A549 (cell line): ENCODE results near the gene FCGR3B. TPM values are rescaled to one million over a fixed set of nuclear protein-coding genes. Genes with fewer than 3 reads are reported as not detected.
"Not testable (repeated sequence)": the region's sequence is repeated elsewhere in the genome, so short reads cannot be mapped to it uniquely, and the experiment has no call there.

ENCODE experiments used
- ATAC-seq, 2 experiments: fragments of 200-7000 bp in 1 of 2; fragments of >200 bp in 1 of 2; cut with Nextera tagmentation in 1 of 2; cut with Tn5 transposase in 1 of 2; 3 replicates each; pipeline versions ENCODE4 v1.8.0 to v1.9.1; 2018 to 2020; ENCODE audit warnings: mild to moderate bottlenecking in 1 of 2, moderate library complexity in 1 of 2
- CTCF ChIA-PET: fragments of 300-600 bp; sonication (Branson Sonifier 250); formaldehyde crosslinking; extraction: SDS; loops from one replicate; lab custom pipeline; 2021; ENCODE audit warnings: antibody characterized with exemption, inconsistent platforms; lab: Yijun Ruan, JAX
- POLR2A ChIA-PET: fragments of 350-600 bp; formaldehyde crosslinking; extraction: SDS; loops from one replicate; lab custom pipeline; 2021; ENCODE audit warnings: antibody characterized with exemption, inconsistent platforms; lab: Yijun Ruan, JAX
- DNase-seq, 2 experiments: peaks; one replicate each; pipeline versions ENCODE4 v3.0.0 to v3.0.0-alpha.2; 2011 to 2016; ENCODE audit warnings: low read depth in 1 of 2, low spot score in 1 of 2
- FAIRE-seq: peaks from 2 replicates; lab custom pipeline; 2011; peaks lifted over from hg19 to GRCh38; lab: Jason Lieb, UNC
- H3K27ac ChIP-seq, 2 experiments: fragments of >200 bp; sonication (Bioruptor Twin); formaldehyde crosslinking; 3 replicates each; pipeline ENCODE4 v1.5.1; 2016 to 2017
- H3K4me1 ChIP-seq: fragments of >200 bp; sonication (Bioruptor Twin); formaldehyde crosslinking; 3 replicates; pipeline ENCODE4 v1.6.1; 2016
- H3K4me2 ChIP-seq: fragments of >200 bp; sonication (Bioruptor Twin); formaldehyde crosslinking; 3 replicates; pipeline ENCODE4 v1.6.1; 2016
- H3K4me3 ChIP-seq: fragments of >200 bp; sonication (Bioruptor Twin); formaldehyde crosslinking; 3 replicates; pipeline ENCODE4 v1.5.1; 2016
- H3K9me3 ChIP-seq: fragments of >200 bp; sonication (Bioruptor Twin); formaldehyde crosslinking; 3 replicates; pipeline ENCODE4 v1.6.1; 2016
- MAX ChIP-seq: IDR thresholded peaks from 2 replicates; pipeline ENCODE4 v1.6.1; 2012
- RAD21 ChIP-seq, 2 experiments: fragments of >200 bp in 1 of 2; sonication (Bioruptor Twin) in 1 of 2; formaldehyde crosslinking in 1 of 2; IDR thresholded peaks in 1 of 2; conservative IDR thresholded peaks in 1 of 2; 2 replicates in 1 of 2; 3 replicates in 1 of 2; pipeline ENCODE4 v1.6.1; 2012 to 2018; ENCODE audit warnings: inconsistent platforms in 1 of 2
- RNF2 ChIP-seq: fragments of 200-600 bp; sonication (generic); IDR thresholded peaks from 2 replicates; pipeline ENCODE4 v1.6.1; 2016; ENCODE audit warnings: low read depth, mild to moderate bottlenecking, antibody characterized with exemption, moderate library complexity, borderline replicate concordance
- SMC3 ChIP-seq: fragments of >200 bp; sonication (Bioruptor Twin); formaldehyde crosslinking; IDR thresholded peaks from 3 replicates; pipeline ENCODE4 v1.6.1; 2018; ENCODE audit warnings: inconsistent platforms
- SREBF2 ChIP-seq: fragments of 450-650 bp; IDR thresholded peaks from 2 replicates; pipeline ENCODE4 v1.6.1; 2014; ENCODE audit warnings: mild to moderate bottlenecking, moderate library complexity
- WGBS: methylation state at CpG from one replicate; pipeline ENCODE4 v1.1.6; 2017; ENCODE audit errors: missing lambda C conversion rate; 5-methylcytosine and 5-hydroxymethylcytosine counted together
- polyA plus RNA-seq, 4 experiments: library from polyadenylated mRNA; depleted of rRNA in 3 of 4; stranded (reverse); fragments of >200 nt; fragmentation: RNase III in 1 of 4; extraction: RNeasy Plus Mini Kit Qiagen cat#74134 plus additional on column Dnase treatment in 1 of 4; gene quantifications; 2 replicates in 3 of 4; 3 replicates in 1 of 4; pipeline ENCODE4 v1.2.3, GENCODE V29; 2011 to 2017
- TF ChIP-seq, protein P1 (sequence below): fragments of 250-450 bp; sonication (Bioruptor Pico); IDR thresholded peaks from 2 replicates; pipeline ENCODE4 v1.5.0; 2021; ENCODE audit warnings: mild to moderate bottlenecking, moderate library complexity, borderline replicate concordance

Gene FCGR3B
- polyA plus RNA-seq, 2 of the 4 experiments (the other 2 are of a cell fraction), result not detected

DNA sequence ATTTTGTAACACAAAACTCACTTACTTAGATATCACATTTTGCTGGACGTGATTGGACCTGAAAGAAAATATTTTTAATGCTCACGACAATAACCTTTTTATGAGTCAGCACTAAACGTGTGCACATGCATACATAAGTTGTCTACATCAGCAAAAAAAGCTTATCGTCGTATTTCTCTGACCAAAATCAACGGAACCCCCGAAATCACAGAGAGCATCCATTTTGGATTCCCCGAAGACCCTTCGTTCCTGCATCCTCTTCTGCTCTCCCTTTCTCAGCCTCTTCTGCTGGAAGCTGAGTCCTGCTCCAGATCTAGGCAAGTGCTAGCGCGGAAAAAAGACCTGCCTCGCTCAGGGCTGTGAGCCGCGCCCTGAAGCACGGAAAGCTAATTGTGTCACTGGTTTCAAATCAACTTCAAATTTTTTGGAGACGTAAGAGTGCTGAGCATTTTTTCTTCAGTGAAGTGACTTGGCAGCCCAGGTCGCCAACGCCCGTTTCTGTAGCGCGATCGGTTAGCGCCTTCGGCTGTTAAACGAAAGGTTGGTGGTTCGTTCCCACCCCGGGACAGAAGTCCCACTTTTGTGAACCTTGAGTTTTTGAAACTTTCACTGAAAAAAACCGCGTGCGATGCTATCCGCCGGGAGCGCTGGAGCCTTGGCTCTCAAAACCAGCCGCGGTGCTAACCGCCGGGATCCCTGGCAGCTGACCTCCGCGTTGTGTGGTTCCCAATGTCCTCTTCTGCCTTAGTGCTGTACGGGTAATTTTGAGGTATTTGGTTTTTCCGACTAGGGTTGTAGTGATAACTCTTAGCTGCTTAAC lies 9.6 kb downstream of the FCGR3B start:
- H3K4me1 ChIP-seq, H3K9me3 ChIP-seq: not testable (repeated sequence)
- peak overlapping the region; percentile 61 for H3K4me3 ChIP-seq
- ChIA-PET CTCF (interaction anchor here (0.6 kb wide), 1 partner anchor 121 kb away, joined by 3 read pairs; no protein-coding TSS in a partner anchor), POLR2A (interaction anchor here (1.1 to 1.4 kb wide), 2 partner anchors 9 to 128 kb away, joined by 3 read pairs; partner anchors contain the start of gene DUSP12)
- DNase-seq (peak; percentile 49 to 89), ATAC-seq (peak; percentile 71 to 82)
- peak overlapping the region; percentile 56 to 62; a peak in 4 of 6 replicates for H3K27ac ChIP-seq
- WGBS, result under 1% methylated on average over 39 of the region's 41 CpGs
- H3K4me2 ChIP-seq, result peak overlapping the region; percentile 65
- TF ChIP-seq, protein P1, sequence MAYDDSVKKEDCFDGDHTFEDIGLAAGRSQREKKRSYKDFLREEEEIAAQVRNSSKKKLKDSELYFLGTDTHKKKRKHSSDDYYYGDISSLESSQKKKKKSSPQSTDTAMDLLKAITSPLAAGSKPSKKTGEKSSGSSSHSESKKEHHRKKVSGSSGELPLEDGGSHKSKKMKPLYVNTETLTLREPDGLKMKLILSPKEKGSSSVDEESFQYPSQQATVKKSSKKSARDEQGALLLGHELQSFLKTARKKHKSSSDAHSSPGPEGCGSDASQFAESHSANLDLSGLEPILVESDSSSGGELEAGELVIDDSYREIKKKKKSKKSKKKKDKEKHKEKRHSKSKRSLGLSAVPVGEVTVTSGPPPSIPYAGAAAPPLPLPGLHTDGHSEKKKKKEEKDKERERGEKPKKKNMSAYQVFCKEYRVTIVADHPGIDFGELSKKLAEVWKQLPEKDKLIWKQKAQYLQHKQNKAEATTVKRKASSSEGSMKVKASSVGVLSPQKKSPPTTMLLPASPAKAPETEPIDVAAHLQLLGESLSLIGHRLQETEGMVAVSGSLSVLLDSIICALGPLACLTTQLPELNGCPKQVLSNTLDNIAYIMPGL, result peak; percentile 65; the same call in 1 of the 2 replicates
- TF ChIP-seq SMC3 (peak; percentile 18; the same call in 1 of the 3 replicates), SREBF2 (peak; percentile 64), MAX (peak; percentile 42; the same call in 1 of the 2 replicates), RAD21 (conservative IDR thresholded peaks at IDR 0.05 in 1 of 2, IDR thresholded peaks at IDR 0.05 in 1 of 2) (0 out of 5 replicates have a peak, but pooled peaks of 1 of the 2 experiments have one; percentile 8), RNF2 (peak; percentile 75; the same call in 1 of the 2 replicates)
- TF ChIP-seq, all 56 proteins: peak for 6; not testable (repeated sequence) for 50
- not testable (repeated sequence) for FAIRE-seq

GRCh38 chr1:161620399-161620798 lies 10.6 kb downstream of the FCGR3B start:
- POLR2A ChIA-PET, result interaction anchor here (1.4 kb wide), 1 partner anchor 8 kb away, joined by 3 read pairs; no protein-coding TSS in a partner anchor
- H3K4me1 ChIP-seq, H3K27ac ChIP-seq, FAIRE-seq, CTCF ChIA-PET, ATAC-seq, DNase-seq, H3K9me3 ChIP-seq: not testable (repeated sequence)
- Histone ChIP-seq H3K4me2 (peak overlapping the region; percentile 65), H3K4me3 (peak overlapping the region; percentile 61)
- WGBS, result 47% methylated on average over 7 of the region's 7 CpGs

DNA sequence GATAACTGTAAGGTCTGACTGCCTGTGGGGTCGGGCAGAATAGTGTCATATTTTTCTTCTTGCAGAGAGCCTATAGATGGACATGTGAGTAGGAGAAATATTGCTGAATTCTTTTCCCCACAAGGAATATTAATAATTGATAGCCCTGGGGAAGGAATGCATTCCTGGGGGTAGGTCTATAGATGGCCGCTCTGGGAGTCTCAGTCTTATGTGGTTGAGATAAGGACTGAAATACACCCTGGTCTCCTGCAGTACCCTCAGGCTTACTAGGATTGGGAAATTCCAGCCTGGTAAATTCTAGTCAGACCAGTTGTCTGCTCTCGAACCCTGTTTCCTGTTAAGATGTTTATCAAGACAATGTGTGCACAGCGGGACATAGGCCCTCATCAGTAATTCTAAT lies 12.5 kb downstream of the FCGR3B start:
- POLR2A ChIA-PET, H3K4me1 ChIP-seq, DNase-seq, CTCF ChIA-PET, H3K4me2 ChIP-seq, FAIRE-seq, H3K27ac ChIP-seq, H3K9me3 ChIP-seq, H3K4me3 ChIP-seq, ATAC-seq: not testable (repeated sequence)
- whole genome bisulfite sequencing, result 56% methylated on average over 4 of the region's 4 CpGs

- ATAC-seq, result not testable (repeated sequence)
- 81% methylated on average over 14 of the region's 30 CpGs for WGBS
Observed at GRCh38 chr1:161616417-161616816, 14.6 kb downstream of the FCGR3B start.

GRCh38 chr1:161613142-161613514 lies 17.8 kb downstream of the FCGR3B start:
- WGBS, result 31% methylated on average over 4 of the region's 6 CpGs
- H3K27ac ChIP-seq, result peak overlapping the region; percentile 66 to 83; a peak in 5 of 6 replicates
- H3K9me3 ChIP-seq, FAIRE-seq, H3K4me1 ChIP-seq: not testable (repeated sequence)
- POLR2A ChIA-PET, result interaction anchor here (1.8 kb wide), 1 partner anchor 113 kb away, joined by 12 read pairs; no protein-coding TSS in a partner anchor
- CTCF ChIA-PET, result interaction anchor here (1.6 kb wide), 1 partner anchor 126 kb away, joined by 5 read pairs; no protein-coding TSS in a partner anchor
- ATAC-seq, result peak in 1 of 2 experiments; percentile 9; a peak in 3 of 6 replicates
- peak overlapping the region; percentile 72 for H3K4me2 ChIP-seq
- DNase-seq, result peak in 1 of 2 experiments; percentile 7
- H3K4me3 ChIP-seq, result peak overlapping the region; percentile 48

More at GRCh38 chr1:161616417-161616816, 14.6 kb downstream of the FCGR3B start:
- H3K27ac ChIP-seq, CTCF ChIA-PET, POLR2A ChIA-PET, H3K4me1 ChIP-seq, FAIRE-seq, H3K4me3 ChIP-seq, DNase-seq, H3K9me3 ChIP-seq, H3K4me2 ChIP-seq: not testable (repeated sequence)
